Lung (tissue), 12 donors: Measurements from ENCODE around the gene ABHD17B. TPM values are rescaled to one million over a fixed set of nuclear protein-coding genes. Genes with fewer than 3 reads are reported as not detected.

Experiments
- ATAC-seq: fragments of 200-7000 bp; cut with Tn5 transposase; one replicate; pipeline ENCODE4 v1.9.1; 2020; ENCODE audit warnings: moderate number of reproducible peaks; ENCODE audit not compliant: insufficient read depth, low FRiP score
- DNase-seq, 3 donors: peaks; one replicate each; pipeline ENCODE4 v3.0.0-alpha.2; 2013 to 2017
- H3K27ac ChIP-seq, 2 donors: one replicate each; pipeline ENCODE4 v1.5.1; 2013; ENCODE audit warnings: mild to moderate bottlenecking in 2 of 2, moderate library complexity in 2 of 2, control low read depth in 1 of 2, inconsistent platforms in 1 of 2, low read depth in 1 of 2, low read length in 1 of 2
- H3K27me3 ChIP-seq, 3 donors: one replicate each; pipeline ENCODE4 v1.5.1; 2013; ENCODE audit warnings: low read length in 2 of 3; ENCODE audit not compliant: control insufficient read depth in 3 of 3, insufficient read depth in 3 of 3
- H3K36me3 ChIP-seq, 4 donors: one replicate each; pipeline ENCODE4 v1.5.1; 2013; ENCODE audit warnings: low read length in 4 of 4, mild to moderate bottlenecking in 1 of 4, moderate library complexity in 1 of 4; ENCODE audit not compliant: control insufficient read depth in 4 of 4, insufficient read depth in 4 of 4
- H3K4me1 ChIP-seq, 5 donors: one replicate each; pipeline ENCODE4 v1.5.1; 2013; ENCODE audit warnings: low read length in 5 of 5, mild to moderate bottlenecking in 2 of 5, moderate library complexity in 1 of 5; ENCODE audit not compliant: control insufficient read depth in 5 of 5, insufficient read depth in 5 of 5
- H3K4me3 ChIP-seq: one replicate; pipeline ENCODE4 v1.5.1; 2013; ENCODE audit warnings: mild to moderate bottlenecking, control low read depth, moderate library complexity
- H3K9ac ChIP-seq, 2 donors: one replicate each; pipeline ENCODE4 v1.5.1; 2013; ENCODE audit warnings: low read length in 2 of 2, control low read depth in 1 of 2; ENCODE audit not compliant: insufficient read depth in 1 of 2
- H3K9me3 ChIP-seq, 4 donors: one replicate each; pipeline ENCODE4 v1.5.1; 2013; ENCODE audit warnings: low read length in 3 of 4, mild to moderate bottlenecking in 1 of 4, moderate library complexity in 1 of 4; ENCODE audit not compliant: control insufficient read depth in 4 of 4, insufficient read depth in 3 of 4
- WGBS, 2 donors: extraction: QIAGEN DNeasy Blood & Tissue Kit; methylation state at CpG; one replicate each; pipeline ENCODE4 v1.1.7; 2013; 5-methylcytosine and 5-hydroxymethylcytosine counted together
- polyA plus RNA-seq, 2 donors: library from polyadenylated mRNA; stranded (reverse); fragments of 200-250 nt; gene quantifications; one replicate each; pipeline ENCODE4 v1.2.1, GENCODE V29; 2013
- total RNA-seq, 2 donors: library from RNA; depleted of rRNA in 1 of 2; stranded (reverse); fragments of >200 nt in 1 of 2; gene quantifications; one replicate each; pipeline ENCODE4 v1.2.1, GENCODE V29; 2014 to 2021
- TF ChIP-seq, protein P1 (sequence below): IDR thresholded peaks from 2 replicates; pipeline ENCODE4 v1.5.1; 2012; ENCODE audit warnings: mild to moderate bottlenecking; ENCODE audit errors: control extremely low read depth, extremely low read depth
- donor health status: control.
- donor health status: control.
- donor health status: Bipolar disorder and iron deficiency.
- donor health status: healthy.
- donor health status: DM: yes; HTN: yes; CAD: no.

The ABHD17B gene
- total and polyA plus RNA-seq, 4 donors: 3.2 to 37.7 (median 13.8) TPM

DNA sequence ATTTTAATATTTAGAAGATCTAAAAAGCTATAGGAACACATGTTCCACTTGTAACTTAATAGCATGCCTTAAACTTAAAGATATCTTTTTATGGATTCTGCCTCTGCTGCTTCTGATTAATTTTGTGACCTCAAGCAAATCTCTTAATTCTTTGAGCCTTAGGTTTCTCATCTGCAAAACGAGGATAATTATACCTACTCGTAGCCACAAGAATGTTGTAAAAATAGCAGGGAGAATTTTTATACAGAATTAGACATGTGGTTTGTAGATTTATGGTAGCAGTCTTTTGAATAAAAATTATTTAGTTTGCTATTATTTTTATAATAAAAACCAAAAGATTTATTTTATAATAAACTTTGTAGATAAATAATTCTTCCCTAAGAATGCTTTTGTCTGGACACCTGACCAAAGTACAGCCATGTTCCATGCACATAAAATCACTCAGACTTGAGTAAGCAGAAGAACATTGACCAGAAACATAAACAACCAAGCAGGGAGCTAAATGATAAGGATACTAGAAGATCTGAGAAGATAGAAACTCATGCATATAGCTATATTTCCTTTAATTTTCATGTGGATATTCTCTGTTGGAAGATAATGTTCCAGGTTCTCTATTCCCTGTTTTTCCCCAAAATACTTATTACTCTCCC is 18.9 kb upstream of the ABHD17B start:
- no peaks in the 10 kb centered on the region for H3K27me3 ChIP-seq
- H3K36me3 ChIP-seq: no peaks in the 10 kb centered on the region
- H3K27ac ChIP-seq: no peak overlapping the region
- ATAC-seq (no peak), DNase-seq (no peak)
- H3K9me3 ChIP-seq: no peaks in the 10 kb centered on the region
- WGBS, 2 donors: 81 to 84% methylated on average over 2 of the region's 2 CpGs
- no peak overlapping the region for H3K4me3 ChIP-seq
- peaks cover 0 to 2% (median 0%) of the 10 kb centered on the region in 5 donors for H3K4me1 ChIP-seq
- TF ChIP-seq, protein P1, sequence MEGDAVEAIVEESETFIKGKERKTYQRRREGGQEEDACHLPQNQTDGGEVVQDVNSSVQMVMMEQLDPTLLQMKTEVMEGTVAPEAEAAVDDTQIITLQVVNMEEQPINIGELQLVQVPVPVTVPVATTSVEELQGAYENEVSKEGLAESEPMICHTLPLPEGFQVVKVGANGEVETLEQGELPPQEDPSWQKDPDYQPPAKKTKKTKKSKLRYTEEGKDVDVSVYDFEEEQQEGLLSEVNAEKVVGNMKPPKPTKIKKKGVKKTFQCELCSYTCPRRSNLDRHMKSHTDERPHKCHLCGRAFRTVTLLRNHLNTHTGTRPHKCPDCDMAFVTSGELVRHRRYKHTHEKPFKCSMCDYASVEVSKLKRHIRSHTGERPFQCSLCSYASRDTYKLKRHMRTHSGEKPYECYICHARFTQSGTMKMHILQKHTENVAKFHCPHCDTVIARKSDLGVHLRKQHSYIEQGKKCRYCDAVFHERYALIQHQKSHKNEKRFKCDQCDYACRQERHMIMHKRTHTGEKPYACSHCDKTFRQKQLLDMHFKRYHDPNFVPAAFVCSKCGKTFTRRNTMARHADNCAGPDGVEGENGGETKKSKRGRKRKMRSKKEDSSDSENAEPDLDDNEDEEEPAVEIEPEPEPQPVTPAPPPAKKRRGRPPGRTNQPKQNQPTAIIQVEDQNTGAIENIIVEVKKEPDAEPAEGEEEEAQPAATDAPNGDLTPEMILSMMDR: no peak
- H3K9ac ChIP-seq: no peak overlapping the region

DNA sequence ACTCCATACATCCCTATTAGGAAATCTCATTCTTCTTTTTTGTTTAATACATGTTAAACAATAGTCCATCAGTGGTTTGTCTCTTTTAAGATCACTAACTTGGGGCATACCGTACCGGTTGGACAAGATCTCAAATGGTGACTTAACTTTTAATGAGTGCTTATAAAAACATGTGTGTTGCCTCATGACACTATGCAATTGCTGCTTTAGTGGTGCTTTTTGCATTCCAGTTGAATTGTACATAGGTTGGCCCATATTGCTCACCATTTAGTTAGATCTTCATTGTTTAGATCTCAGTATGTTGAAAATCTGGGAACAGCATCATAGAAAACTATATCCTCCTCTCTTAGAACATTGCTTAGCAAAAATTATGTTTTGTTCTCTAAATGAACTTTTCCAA is 18.2 kb upstream of the ABHD17B start:
- Histone ChIP-seq H3K9me3 (no peaks in the 10 kb centered on the region), H3K27me3 (no peaks in the 10 kb centered on the region), H3K4me3 (no peak overlapping the region), H3K9ac (no peak overlapping the region), H3K36me3 (no peaks in the 10 kb centered on the region), H3K4me1 (peaks cover 0 to 2% (median 0%) of the 10 kb centered on the region in 5 donors), H3K27ac (no peak overlapping the region)
- 86 to 95% methylated on average over 2 of the region's 2 CpGs for WGBS, 2 donors
- TF ChIP-seq, protein P1: no peak
- no peak for DNase-seq
- no peak for ATAC-seq

DNA sequence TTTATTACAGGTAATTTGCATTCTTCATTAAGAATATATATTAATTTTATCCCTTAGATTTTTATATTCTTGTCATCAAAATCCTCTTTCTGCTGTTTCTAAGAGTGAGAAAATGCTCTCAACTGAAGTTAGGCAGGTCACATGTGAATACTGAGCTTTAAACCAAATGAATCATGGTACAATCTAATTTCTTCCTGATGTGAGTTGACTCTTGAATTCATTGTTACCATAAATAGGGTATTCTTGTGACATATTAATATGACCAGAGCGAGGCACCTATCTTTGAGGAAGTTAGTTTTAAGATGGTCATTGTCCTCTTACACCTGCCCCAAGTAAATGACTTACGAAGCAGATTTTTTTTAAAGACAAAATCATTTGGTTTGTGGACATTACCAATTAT is 17.8 kb upstream of the ABHD17B start:
- Histone ChIP-seq H3K27ac (no peak overlapping the region), H3K9me3 (no peaks in the 10 kb centered on the region), H3K9ac (no peak overlapping the region), H3K36me3 (no peaks in the 10 kb centered on the region), H3K4me3 (no peak overlapping the region), H3K4me1 (peaks cover 0 to 2% (median 0%) of the 10 kb centered on the region in 5 donors), H3K27me3 (no peaks in the 10 kb centered on the region)
- ATAC-seq: no peak
- no peak for DNase-seq
- TF ChIP-seq, protein P1: no peak
- 84 to 94% methylated on average over 2 of the region's 2 CpGs for WGBS, 2 donors

DNA sequence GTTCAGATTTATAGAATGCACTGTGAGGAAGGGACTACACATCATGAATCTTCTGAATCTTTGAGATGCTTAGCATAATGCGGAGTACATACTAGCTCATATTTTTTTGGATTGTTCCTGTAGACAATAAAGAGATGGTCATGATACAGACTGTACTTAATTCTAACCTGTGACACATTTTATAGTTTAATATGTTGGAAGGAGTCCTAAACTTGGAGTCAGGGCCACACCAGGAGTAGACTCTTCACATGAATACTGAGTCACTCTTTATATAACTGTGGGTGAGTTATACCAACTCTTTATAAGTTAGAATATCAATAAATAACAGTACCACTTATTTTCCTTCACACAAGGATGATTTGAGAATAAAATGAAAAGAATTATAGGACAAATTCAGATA is 17.4 kb upstream of the ABHD17B start:
- H3K4me1 ChIP-seq: peaks cover 0 to 2% (median 0%) of the 10 kb centered on the region in 5 donors
- no peak for DNase-seq
- no peaks in the 10 kb centered on the region for H3K27me3 ChIP-seq
- ATAC-seq: no peak
- no peaks in the 10 kb centered on the region for H3K9me3 ChIP-seq
- H3K27ac ChIP-seq: no peak overlapping the region
- H3K9ac ChIP-seq: no peak overlapping the region
- 98 to 100% methylated on average over 1 of the region's 1 CpG for WGBS, 2 donors
- H3K4me3 ChIP-seq: no peak overlapping the region
- H3K36me3 ChIP-seq: no peaks in the 10 kb centered on the region
- TF ChIP-seq, protein P1: no peak
